ENCODE measurements around the gene BBS1. TPM values are rescaled to one million over a fixed set of nuclear protein-coding genes. Genes with fewer than 3 reads are reported as not detected.

Gene BBS1
- total RNA-seq, 1 experiment from 2014 or later = 56.1 TPM

DNA sequence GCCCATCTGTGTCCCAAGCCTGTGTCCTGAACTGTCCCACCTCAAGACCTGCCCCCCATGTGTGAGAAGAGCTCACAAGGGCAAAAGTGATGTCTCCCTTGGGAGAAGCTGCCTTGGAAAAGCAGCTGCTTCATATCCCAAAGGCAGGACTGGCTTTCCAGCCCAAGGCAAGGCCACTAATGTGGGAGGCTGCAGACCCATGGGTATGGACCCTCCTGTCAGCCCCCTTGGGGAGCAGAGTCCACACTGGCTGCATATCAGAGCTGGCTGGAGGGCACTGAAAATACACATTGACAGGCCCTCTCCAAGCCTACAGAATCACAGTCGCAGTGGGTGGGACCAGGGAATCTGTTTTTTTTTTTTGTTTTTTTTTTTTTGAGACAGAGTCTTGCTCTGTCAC, 41.0 kb upstream of the BBS1 start:
- no peaks in the 10 kb centered on the region for H3K27me3 ChIP-seq (ENCODE audit: insufficient read depth, low read depth)
- no peaks in the 10 kb centered on the region for H3K9me3 ChIP-seq (ENCODE audit: insufficient read depth, low read depth)
- intact Hi-C loops (cut with micrococcal nuclease; ENCODE audit: unreplicated experiment) = no loop called here
- H3K79me2 ChIP-seq (ENCODE audit: low read depth) = no peaks in the 10 kb centered on the region
- no TSS peak for BruUV-seq (replicated peaks)
- peaks cover 14% of the 10 kb centered on the region; the same call in 1 of the 2 replicates for H3F3A ChIP-seq (ENCODE audit: insufficient read depth, low read depth)
- no peaks in the 10 kb centered on the region for H3K36me3 ChIP-seq (ENCODE audit: low read depth)
- H3K4me1 ChIP-seq (replicated peaks; ENCODE audit: insufficient read depth) = peaks cover 10% of the 10 kb centered on the region
- no peaks in the 10 kb centered on the region; the same call in 1 of the 2 replicates for H4K20me1 ChIP-seq (ENCODE audit: insufficient read depth)
- no peak for TF ChIP-seq EZH2 (IDR thresholded peaks at IDR 0.05; ENCODE audit: low read depth)
- no peak overlapping the region for H3K4me3 ChIP-seq
- H3K27ac ChIP-seq = no peak overlapping the region
- no peak overlapping the region for H2AFZ ChIP-seq
- POLR2A ChIA-PET (ENCODE audit: unreplicated experiment) = interaction anchor here (0.6 to 0.7 kb wide), 3 partner anchors 19 to 977 kb away, joined by 3 to 5 read pairs (median 4); no protein-coding TSS in a partner anchor
- CTCF ChIA-PET = no interaction called here
- no peak overlapping the region for H3K4me2 ChIP-seq
- H3K9me2 ChIP-seq (ENCODE audit: insufficient read depth) = no peaks in the 10 kb centered on the region
- DNase-seq = no peak

DNA sequence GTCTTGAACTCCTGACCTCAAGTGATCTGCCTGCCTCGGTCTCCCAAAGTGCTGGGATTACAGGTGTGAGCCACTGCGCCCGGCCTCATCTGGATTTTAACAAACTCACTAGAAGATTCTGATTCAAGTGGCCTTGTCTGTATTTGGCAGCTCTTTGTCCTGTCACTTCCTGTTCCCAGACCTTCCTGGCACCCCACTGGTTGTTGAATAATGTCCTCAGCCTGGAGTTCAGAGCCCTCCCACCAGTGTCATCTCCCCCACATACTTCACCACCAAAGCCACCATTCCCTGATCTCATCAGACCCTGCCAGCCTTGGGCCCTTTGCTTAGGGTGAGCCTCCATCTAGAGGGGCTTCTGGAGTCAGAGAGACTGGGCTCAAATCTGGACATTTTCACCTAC, 40.4 kb upstream of the BBS1 start:
- no peak for TF ChIP-seq EZH2 (IDR thresholded peaks at IDR 0.05; ENCODE audit: low read depth)
- TF ChIP-seq, protein P1, sequence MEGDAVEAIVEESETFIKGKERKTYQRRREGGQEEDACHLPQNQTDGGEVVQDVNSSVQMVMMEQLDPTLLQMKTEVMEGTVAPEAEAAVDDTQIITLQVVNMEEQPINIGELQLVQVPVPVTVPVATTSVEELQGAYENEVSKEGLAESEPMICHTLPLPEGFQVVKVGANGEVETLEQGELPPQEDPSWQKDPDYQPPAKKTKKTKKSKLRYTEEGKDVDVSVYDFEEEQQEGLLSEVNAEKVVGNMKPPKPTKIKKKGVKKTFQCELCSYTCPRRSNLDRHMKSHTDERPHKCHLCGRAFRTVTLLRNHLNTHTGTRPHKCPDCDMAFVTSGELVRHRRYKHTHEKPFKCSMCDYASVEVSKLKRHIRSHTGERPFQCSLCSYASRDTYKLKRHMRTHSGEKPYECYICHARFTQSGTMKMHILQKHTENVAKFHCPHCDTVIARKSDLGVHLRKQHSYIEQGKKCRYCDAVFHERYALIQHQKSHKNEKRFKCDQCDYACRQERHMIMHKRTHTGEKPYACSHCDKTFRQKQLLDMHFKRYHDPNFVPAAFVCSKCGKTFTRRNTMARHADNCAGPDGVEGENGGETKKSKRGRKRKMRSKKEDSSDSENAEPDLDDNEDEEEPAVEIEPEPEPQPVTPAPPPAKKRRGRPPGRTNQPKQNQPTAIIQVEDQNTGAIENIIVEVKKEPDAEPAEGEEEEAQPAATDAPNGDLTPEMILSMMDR (conservative IDR thresholded peaks at IDR 0.05) = no peak
- H4K20me1 ChIP-seq (ENCODE audit: insufficient read depth) = no peaks in the 10 kb centered on the region; the same call in 1 of the 2 replicates
- no peaks in the 10 kb centered on the region for H3K79me2 ChIP-seq (ENCODE audit: low read depth)
- intact Hi-C loops (cut with micrococcal nuclease; ENCODE audit: unreplicated experiment) = no loop called here
- H3K27ac ChIP-seq = no peak overlapping the region
- no peak overlapping the region for H3K4me2 ChIP-seq
- H3K4me3 ChIP-seq = no peak overlapping the region
- POLR2A ChIA-PET (ENCODE audit: unreplicated experiment) = no interaction called here
- no peak overlapping the region for H2AFZ ChIP-seq
- H3K27me3 ChIP-seq (ENCODE audit: insufficient read depth, low read depth) = no peaks in the 10 kb centered on the region
- CTCF ChIA-PET = no interaction called here
- H3K9me2 ChIP-seq (ENCODE audit: insufficient read depth) = no peaks in the 10 kb centered on the region
- H3K9me3 ChIP-seq (ENCODE audit: insufficient read depth, low read depth) = no peaks in the 10 kb centered on the region
- no peaks in the 10 kb centered on the region for H3K36me3 ChIP-seq (ENCODE audit: low read depth)
- peaks cover 14% of the 10 kb centered on the region; the same call in 1 of the 2 replicates for H3F3A ChIP-seq (ENCODE audit: insufficient read depth, low read depth)
- peaks cover 10% of the 10 kb centered on the region for H3K4me1 ChIP-seq (replicated peaks; ENCODE audit: insufficient read depth)
- DNase-seq = no peak
- no TSS peak for BruUV-seq (replicated peaks)

DNA sequence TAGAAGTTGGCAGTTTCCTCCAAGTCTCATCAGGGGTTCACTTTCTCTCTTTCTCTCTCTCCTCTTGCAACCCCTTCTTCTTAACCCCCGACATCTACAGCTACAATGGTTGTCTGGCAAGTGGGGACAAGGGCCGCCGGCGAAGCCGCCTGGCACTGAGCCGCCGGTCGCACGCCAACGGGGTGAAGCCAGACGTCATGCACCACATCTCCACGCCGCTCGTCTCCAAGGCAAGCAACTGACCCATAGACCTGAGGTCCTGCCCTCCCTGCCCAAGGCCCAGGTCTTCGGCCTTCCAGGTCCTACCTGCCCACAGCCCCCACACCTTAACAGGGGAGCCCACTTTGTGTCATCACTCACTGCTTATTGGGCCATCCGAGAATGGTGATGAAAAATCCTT, 39.3 kb upstream of the BBS1 start:
- no peak for DNase-seq
- H3K36me3 ChIP-seq (ENCODE audit: low read depth) = no peaks in the 10 kb centered on the region
- no peak overlapping the region for H3K27ac ChIP-seq
- no peak overlapping the region for H3K4me2 ChIP-seq
- H4K20me1 ChIP-seq (ENCODE audit: insufficient read depth) = no peaks in the 10 kb centered on the region; the same call in 1 of the 2 replicates
- TF ChIP-seq, protein P1 (conservative IDR thresholded peaks at IDR 0.05) = no peak
- TF ChIP-seq EZH2 (IDR thresholded peaks at IDR 0.05; ENCODE audit: low read depth) = no peak
- H3K79me2 ChIP-seq (ENCODE audit: low read depth) = no peaks in the 10 kb centered on the region
- H3K4me3 ChIP-seq = no peak overlapping the region
- peaks cover 5% of the 10 kb centered on the region; the same call in 1 of the 2 replicates for H3F3A ChIP-seq (ENCODE audit: insufficient read depth, low read depth)
- H2AFZ ChIP-seq = no peak overlapping the region
- ChIA-PET CTCF (no interaction called here), POLR2A (ENCODE audit: unreplicated experiment) (interaction anchor here (0.6 kb wide), 1 partner anchor 213 kb away, joined by 12 read pairs; no protein-coding TSS in a partner anchor)
- no peaks in the 10 kb centered on the region for H3K27me3 ChIP-seq (ENCODE audit: insufficient read depth, low read depth)
- H3K9me2 ChIP-seq (ENCODE audit: insufficient read depth) = no peaks in the 10 kb centered on the region
- H3K9me3 ChIP-seq (ENCODE audit: insufficient read depth, low read depth) = no peaks in the 10 kb centered on the region
- intact Hi-C loops (cut with micrococcal nuclease; ENCODE audit: unreplicated experiment) = no loop called here
- peaks cover 10% of the 10 kb centered on the region for H3K4me1 ChIP-seq (replicated peaks; ENCODE audit: insufficient read depth)
- BruUV-seq (replicated peaks) = no TSS peak

DNA sequence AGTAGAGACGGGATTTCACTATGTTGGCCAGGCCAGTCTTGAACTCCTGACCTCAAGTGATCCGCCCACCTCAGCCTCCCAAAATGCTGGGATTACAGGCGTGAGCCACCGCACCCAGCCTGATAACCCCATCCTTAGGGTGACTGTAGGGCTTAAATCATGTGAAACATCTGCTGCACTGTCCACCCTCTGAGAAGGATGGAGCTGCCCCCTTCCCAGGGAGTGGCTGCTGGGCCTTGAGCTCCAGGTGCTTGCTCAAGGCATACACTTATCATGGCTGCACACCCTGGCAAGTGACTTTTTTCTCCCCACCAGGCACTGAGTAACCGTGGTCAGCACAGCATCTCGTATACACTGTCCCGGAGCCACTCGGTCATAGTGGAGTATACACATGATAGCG, 38.4 kb upstream of the BBS1 start:
- Histone ChIP-seq H3K9me2 (ENCODE audit: insufficient read depth) (no peaks in the 10 kb centered on the region), H4K20me1 (ENCODE audit: insufficient read depth) (no peaks in the 10 kb centered on the region; the same call in 1 of the 2 replicates), H3K9me3 (ENCODE audit: insufficient read depth, low read depth) (no peaks in the 10 kb centered on the region), H3K36me3 (ENCODE audit: low read depth) (no peaks in the 10 kb centered on the region), H3K27ac (no peak overlapping the region), H2AFZ (no peak overlapping the region), H3K4me2 (no peak overlapping the region), H3K79me2 (ENCODE audit: low read depth) (no peaks in the 10 kb centered on the region), H3K4me3 (no peak overlapping the region), H3K27me3 (ENCODE audit: insufficient read depth, low read depth) (no peaks in the 10 kb centered on the region), H3F3A (ENCODE audit: insufficient read depth, low read depth) (peaks cover 5% of the 10 kb centered on the region; the same call in 1 of the 2 replicates), H3K4me1 (replicated peaks; ENCODE audit: insufficient read depth) (peaks cover 10% of the 10 kb centered on the region)
- no TSS peak for BruUV-seq (replicated peaks)
- TF ChIP-seq, protein P1 (conservative IDR thresholded peaks at IDR 0.05) = no peak
- no peak for TF ChIP-seq EZH2 (IDR thresholded peaks at IDR 0.05; ENCODE audit: low read depth)
- DNase-seq = no peak
- intact Hi-C loops (cut with micrococcal nuclease; ENCODE audit: unreplicated experiment) = no loop called here
- CTCF ChIA-PET = no interaction called here
- POLR2A ChIA-PET (ENCODE audit: unreplicated experiment) = interaction anchor here (0.6 kb wide), 1 partner anchor 214 kb away, joined by 12 read pairs; no protein-coding TSS in a partner anchor

Data from PC-9 (cell line).